GM12878 (cell line): ENCODE data around the gene TNFAIP8L3. TPM values are rescaled to one million over a fixed set of nuclear protein-coding genes. Genes with fewer than 3 reads are reported as not detected.

ENCODE experiments used
- ATAC-seq: fragments of 200-7000 bp; cut with Tn5 transposase; 3 replicates; pipeline ENCODE4 v1.9.1; 2020; ENCODE audit warnings: mild to moderate bottlenecking, moderate library complexity
- BruUV-seq: library from RNA; stranded (reverse); fragments of 400-500 nt; replicated peaks from 2 replicates; lab custom pipeline; 2021; lab: Mats Ljungman, UMichigan
- CTCF ChIA-PET: fragments of 300-600 bp; sonication (Branson Sonifier 250); formaldehyde crosslinking; extraction: SDS; loops from one replicate; lab custom pipeline; 2021; ENCODE audit warnings: inconsistent platforms; lab: Yijun Ruan, JAX
- POLR2A ChIA-PET: fragments of 350-600 bp; formaldehyde crosslinking; extraction: SDS; loops from one replicate; lab custom pipeline; 2021; ENCODE audit warnings: inconsistent platforms; lab: Charles Lee
- RAD21 ChIA-PET: fragments of 300-600 bp; sonication (Branson Sonifier 250); formaldehyde crosslinking; loops from one replicate; lab custom pipeline; 2023; ENCODE audit warnings: antibody characterized with exemption; ENCODE audit not compliant: unreplicated experiment; lab: Charles Lee
- SMC1A ChIA-PET: fragments of 300-600 bp; sonication (Branson Sonifier 250); formaldehyde crosslinking; loops from one replicate; lab custom pipeline; 2023; ENCODE audit not compliant: unreplicated experiment, uncharacterized antibody; lab: Charles Lee
- DNase-seq: peaks from one replicate; pipeline ENCODE4 v3.0.0-alpha.2; 2011; ENCODE audit warnings: low read depth, low spot score
- FAIRE-seq: peaks from 3 replicates; lab custom pipeline; 2011; peaks lifted over from hg19 to GRCh38; lab: Jason Lieb, UNC
- H2AFZ ChIP-seq: 2 replicates; pipeline ENCODE4 v1.6.0; 2011; ENCODE audit warnings: low read depth, low read length, control low read depth; ENCODE audit not compliant: control insufficient read depth
- H3K27ac ChIP-seq: 2 replicates; pipeline ENCODE4 v1.5.1; 2011; ENCODE audit warnings: control low read depth; ENCODE audit not compliant: control insufficient read depth, insufficient read depth
- H3K27me3 ChIP-seq, 2 experiments: replicated peaks in 1 of 2; 2 replicates each; pipeline versions ENCODE4 v1.6.0 to v1.6.1; 2011; ENCODE audit warnings: low read length in 1 of 2; ENCODE audit not compliant: control insufficient read depth in 2 of 2, insufficient read depth in 2 of 2
- H3K36me3 ChIP-seq, 2 experiments: 2 replicates each; pipeline ENCODE4 v1.5.1; 2011; ENCODE audit warnings: low read length in 1 of 2; ENCODE audit not compliant: control insufficient read depth in 2 of 2, insufficient read depth in 2 of 2
- H3K4me1 ChIP-seq: 2 replicates; pipeline ENCODE4 v1.6.1; 2011; ENCODE audit warnings: mild to moderate bottlenecking, low read length, moderate library complexity, mixed read lengths; ENCODE audit not compliant: control insufficient read depth, insufficient read depth
- H3K4me2 ChIP-seq: 2 replicates; pipeline ENCODE4 v1.6.0; 2011; ENCODE audit warnings: control low read depth; ENCODE audit not compliant: control insufficient read depth, insufficient read depth
- H3K4me3 ChIP-seq: fragments of 200-600 bp; sonication (generic); 2 replicates; pipeline ENCODE4 v1.5.1; 2016
- H3K79me2 ChIP-seq: 2 replicates; pipeline ENCODE4 v1.6.0; 2011; ENCODE audit warnings: low read length; ENCODE audit not compliant: control insufficient read depth, insufficient read depth
- H3K9ac ChIP-seq: 2 replicates; pipeline ENCODE4 v1.8.0; 2011; ENCODE audit warnings: low read length, control low read depth, mixed read lengths; ENCODE audit not compliant: control insufficient read depth, insufficient read depth
- H3K9me3 ChIP-seq: replicated peaks from 3 replicates; pipeline ENCODE4 v1.5.1; 2011; ENCODE audit warnings: mild to moderate bottlenecking, low read length; ENCODE audit not compliant: control insufficient read depth, insufficient read depth
- H4K20me1 ChIP-seq: 2 replicates; pipeline ENCODE4 v1.6.0; 2011; ENCODE audit not compliant: control insufficient read depth, insufficient read depth
- CHD4 ChIP-seq: fragments of 200-600 bp; sonication (generic); IDR thresholded peaks from 2 replicates; pipeline ENCODE4 v1.6.1; 2016; ENCODE audit warnings: mild to moderate bottlenecking
- EZH2 ChIP-seq: IDR thresholded peaks from 2 replicates; pipeline ENCODE4 v1.6.1; 2012; ENCODE audit warnings: low read depth, mild to moderate bottlenecking, control low read depth, inconsistent platforms, low read length, borderline replicate concordance; ENCODE audit not compliant: control insufficient read depth
- HCFC1 ChIP-seq: fragments of 150-350 bp; IDR thresholded peaks from 2 replicates; pipeline ENCODE4 v1.6.1; 2014; ENCODE audit warnings: low read length
- HDAC2 ChIP-seq: fragments of 200-600 bp; sonication (generic); IDR thresholded peaks from 2 replicates; pipeline ENCODE4 v1.6.1; 2017
- KLF5 ChIP-seq: fragments of 450-650 bp; IDR thresholded peaks from 2 replicates; pipeline ENCODE4 v1.6.1; 2014; ENCODE audit warnings: mild to moderate bottlenecking; ENCODE audit not compliant: partially characterized antibody
- SPI1 ChIP-seq: IDR thresholded peaks from 2 replicates; pipeline ENCODE4 v1.6.1; 2011; ENCODE audit warnings: low read depth, mild to moderate bottlenecking, low read length, moderate library complexity, borderline replicate concordance; ENCODE audit not compliant: insufficient read depth
- WGBS: methylation state at CpG from one replicate; pipeline ENCODE4 v1.1.6; 2016; ENCODE audit warnings: low lambda C conversion rate; ENCODE audit not compliant: insufficient replicate concordance, insufficient coverage; ENCODE audit errors: missing lambda C conversion rate; 5-methylcytosine and 5-hydroxymethylcytosine counted together
- in situ Hi-C: fragments of 300-500 bp; cut with MboI; formaldehyde crosslinking; loops from 9 replicates; pipeline ENCODE4 v1.14.3; 2018; ENCODE audit warnings: mixed read lengths
- intact Hi-C: fragments of 100-400 bp; cut with micrococcal nuclease; formaldehyde crosslinking; loops from one replicate; pipeline ENCODE4 v1.14.2; 2022; ENCODE audit not compliant: unreplicated experiment
- polyA plus RNA-seq, 11 experiments: library from polyadenylated mRNA; depleted of rRNA in 4 of 11; unstranded in 6 of 11; stranded (reverse) in 5 of 11; fragments of >200 nt; fragmentation: Nextera tagmentation in 4 of 11; fragmentation: Illumina TruSeq in 1 of 11; extraction: Ambion mirVana in 4 of 11; extraction: Trizol in 1 of 11; gene quantifications; 1 replicate in 1 of 11; 2 replicates in 10 of 11; pipeline versions ENCODE4 v1.2.1 to v1.2.3, GENCODE V29; 2011 to 2016; ENCODE audit warnings: inconsistent platforms in 2 of 11, missing spikeins in 2 of 11, low read depth in 1 of 11
- total RNA-seq, 4 experiments: library from RNA; depleted of rRNA in 3 of 4; stranded (reverse); fragments of >200 nt in 3 of 4; fragmentation: Illumina TruSeq in 1 of 4; extraction: Trizol in 1 of 4; gene quantifications; 2 replicates each; pipeline versions ENCODE4 v1.2.1 to v1.2.3, GENCODE V29; 2013 to 2021
- TF ChIP-seq, protein P1 (sequence below): IDR thresholded peaks from 2 replicates; pipeline ENCODE4 v1.6.1; 2012; ENCODE audit warnings: low read length, inconsistent platforms

The TNFAIP8L3 gene
- total and polyA plus RNA-seq, 10 of the 15 experiments (the other 5 are each of a cell fraction or from before 2014, with no cell fraction given) = 0.22 TPM; not detected in 9

GRCh38 chr15:51062736-51063135 lies 32.0 kb downstream of the TNFAIP8L3 start:
- no TSS peak for BruUV-seq
- peak; percentile 68; the same call in 1 of the 2 replicates for TF ChIP-seq SPI1
- TF ChIP-seq, protein P1, sequence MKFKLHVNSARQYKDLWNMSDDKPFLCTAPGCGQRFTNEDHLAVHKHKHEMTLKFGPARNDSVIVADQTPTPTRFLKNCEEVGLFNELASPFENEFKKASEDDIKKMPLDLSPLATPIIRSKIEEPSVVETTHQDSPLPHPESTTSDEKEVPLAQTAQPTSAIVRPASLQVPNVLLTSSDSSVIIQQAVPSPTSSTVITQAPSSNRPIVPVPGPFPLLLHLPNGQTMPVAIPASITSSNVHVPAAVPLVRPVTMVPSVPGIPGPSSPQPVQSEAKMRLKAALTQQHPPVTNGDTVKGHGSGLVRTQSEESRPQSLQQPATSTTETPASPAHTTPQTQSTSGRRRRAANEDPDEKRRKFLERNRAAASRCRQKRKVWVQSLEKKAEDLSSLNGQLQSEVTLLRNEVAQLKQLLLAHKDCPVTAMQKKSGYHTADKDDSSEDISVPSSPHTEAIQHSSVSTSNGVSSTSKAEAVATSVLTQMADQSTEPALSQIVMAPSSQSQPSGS = no peak
- FAIRE-seq = no peak

GRCh38 chr15:51060030-51060673 lies 34.6 kb downstream of the TNFAIP8L3 start:
- H2AFZ ChIP-seq = no peak overlapping the region
- no peak for DNase-seq
- no peak overlapping the region for H3K4me2 ChIP-seq
- TF ChIP-seq HCFC1 (no peak), EZH2 (no peak), KLF5 (no peak), CHD4 (no peak), HDAC2 (no peak)
- TF ChIP-seq, all 136 proteins: peak for 0
- SMC1A ChIA-PET = interaction anchor here (1.5 to 1.7 kb wide), 2 partner anchors 10 to 67 kb away, joined by 3 to 4 read pairs; no protein-coding TSS in a partner anchor
- H3K79me2 ChIP-seq = no peaks in the 10 kb centered on the region
- H3K36me3 ChIP-seq = no peaks in the 10 kb centered on the region
- intact Hi-C loops = no loop called here
- CTCF ChIA-PET = interaction anchor here (0.8 to 1.0 kb wide), 3 partner anchors 10 to 110 kb away, joined by 3 to 5 read pairs (median 3); no protein-coding TSS in a partner anchor
- no peak for ATAC-seq
- no peak for FAIRE-seq
- H3K27me3 ChIP-seq = no peaks in the 10 kb centered on the region
- no peaks in the 10 kb centered on the region for H4K20me1 ChIP-seq
- H3K9ac ChIP-seq = no peak overlapping the region
- 58% methylated on average over 3 of the region's 3 CpGs for WGBS
- no peak overlapping the region for H3K27ac ChIP-seq
- no TSS peak for BruUV-seq
- H3K4me3 ChIP-seq = no peak overlapping the region
- RAD21 ChIA-PET = interaction anchor here (0.6 to 0.8 kb wide), 2 partner anchors 17 to 559 kb away, joined by 5 to 7 read pairs; no protein-coding TSS in a partner anchor
- no peaks in the 10 kb centered on the region for H3K4me1 ChIP-seq
- H3K9me3 ChIP-seq = no peaks in the 10 kb centered on the region; the same call in 2 of the 3 replicates
- POLR2A ChIA-PET = no interaction called here
- in situ Hi-C loops = no loop called here

More at GRCh38 chr15:51062736-51063135, 32.0 kb downstream of the TNFAIP8L3 start:
- Histone ChIP-seq H3K36me3 (no peaks in the 10 kb centered on the region), H3K9me3 (no peaks in the 10 kb centered on the region; the same call in 2 of the 3 replicates), H3K27ac (no peak overlapping the region), H3K79me2 (no peaks in the 10 kb centered on the region), H3K4me1 (peaks cover 11% of the 10 kb centered on the region; the same call in 1 of the 2 replicates), H3K4me2 (no peak overlapping the region), H3K27me3 (no peaks in the 10 kb centered on the region), H3K4me3 (no peak overlapping the region), H4K20me1 (no peaks in the 10 kb centered on the region), H2AFZ (no peak overlapping the region), H3K9ac (no peak overlapping the region)
- RAD21 ChIA-PET = interaction anchor here (1.0 kb wide), 1 partner anchor 8 kb away, joined by 3 read pairs; no protein-coding TSS in a partner anchor
- ATAC-seq (no peak), DNase-seq (no peak)
- in situ Hi-C loops = no loop called here
- SMC1A ChIA-PET = interaction anchor here (4.9 to 5.4 kb wide), 2 partner anchors 12 to 16 kb away, joined by 19 to 37 read pairs; no protein-coding TSS in a partner anchor
- POLR2A ChIA-PET = interaction anchor here (0.6 to 1.3 kb wide), 3 partner anchors 8 to 15 kb away, joined by 3 to 4 read pairs (median 3); no protein-coding TSS in a partner anchor
- intact Hi-C loops = no loop called here
- 0% methylated on average over 1 of the region's 1 CpG for WGBS
- CTCF ChIA-PET = interaction anchor here (1.7 kb wide), 1 partner anchor 9 kb away, joined by 9 read pairs; no protein-coding TSS in a partner anchor
